ENCODE data around the gene RAPGEF3. TPM values are rescaled to one million over a fixed set of nuclear protein-coding genes. Genes with fewer than 3 reads are reported as not detected.
A peak's percentile ranks its signal among the peaks of the same experiment; 100 is the strongest.

RAPGEF3 gene
- total and polyA plus RNA-seq, 2 of the 8 experiments (the other 6 are each of a cell fraction or from before 2014, with no cell fraction given) = 5.0 to 9.4 TPM

- 59% methylated on average over 14 of the region's 14 CpGs; no CpG with 5 or more reads in 1 of the 2 experiments for WGBS, 2 experiments (ENCODE audit: extremely low coverage in 1 of 2, insufficient coverage in 1 of 2, insufficient read length in 1 of 2, insufficient replicate concordance in 2 of 2, low coverage in 1 of 2, low lambda C conversion rate in 2 of 2, missing lambda C conversion rate in 1 of 2)
Measured at GRCh38 chr12:47773858-47774580, 15.3 kb upstream of the RAPGEF3 start.

More at GRCh38 chr12:47773858-47774580, 15.3 kb upstream of the RAPGEF3 start:
- no peak overlapping the region for H2BK20ac ChIP-seq (ENCODE audit: low read length)
- H3K4me1 ChIP-seq (replicated peaks in 1 of 4; ENCODE audit: control insufficient read depth in 3 of 4, insufficient read depth in 4 of 4, low read length in 3 of 4) = peaks cover 2 to 19% (median 14%) of the 10 kb centered on the region in 4 experiments
- H3K23me2 ChIP-seq (ENCODE audit: low read depth, low read length) = peaks cover 2% of the 10 kb centered on the region; the same call in 1 of the 2 replicates
- no peak overlapping the region for H2AK5ac ChIP-seq (ENCODE audit: low read depth, low read length)
- H2BK120ac ChIP-seq (replicated peaks; ENCODE audit: low read depth, low read length) = no peak overlapping the region
- TF ChIP-seq BACH1 (IDR thresholded peaks at IDR 0.05; ENCODE audit: low read length) (no peak), KDM4A (IDR thresholded peaks at IDR 0.05; ENCODE audit: low read depth, low read length, severe bottlenecking) (no peak)
- peak overlapping the region; percentile 55 to 91 (median 56) for H3K4me3 ChIP-seq (ENCODE audit: extremely low read depth in 1 of 4, insufficient read depth in 2 of 4, low read depth in 3 of 4, low read length in 4 of 4)
- CTCF ChIA-PET (ENCODE audit: partially characterized antibody) = interaction anchor here (10.1 to 58.8 kb wide), 3 partner anchors 6 to 65 kb away, joined by 161 to 2442 read pairs (median 2001); partner anchors contain the start of genes ENDOU, RAPGEF3 and RPAP3
- H2AFZ ChIP-seq (ENCODE audit: low read length) = no peak overlapping the region
- no peak overlapping the region; the same call in 1 of the 2 replicates for H3K18ac ChIP-seq (ENCODE audit: extremely low read depth, low read length)
- no peak overlapping the region for H4K8ac ChIP-seq (ENCODE audit: extremely low read depth, insufficient read depth, low read length)
- DNase-seq (ENCODE audit: low read depth in 1 of 2, low spot score in 2 of 2) (no peak), FAIRE-seq (no peak)
- H3K36me3 ChIP-seq (ENCODE audit: control insufficient read depth in 2 of 4, insufficient read depth in 4 of 4, low read length in 3 of 4) = no peaks in the 10 kb centered on the region
- no peak overlapping the region for H3K14ac ChIP-seq (ENCODE audit: insufficient read length)
- no peak overlapping the region for H4K91ac ChIP-seq (replicated peaks; ENCODE audit: insufficient read length, low read length)
- POLR2A ChIA-PET (ENCODE audit: partially characterized antibody) = interaction anchor here (1.6 to 10.5 kb wide), 5 partner anchors 17 to 57 kb away, joined by 3 to 79 read pairs (median 7); partner anchors contain the start of gene RAPGEF3
- H3K9me3 ChIP-seq (ENCODE audit: insufficient read depth in 2 of 2, low read depth in 1 of 2, low read length in 1 of 2) = no peaks in the 10 kb centered on the region
- no peaks in the 10 kb centered on the region for H3K79me2 ChIP-seq (ENCODE audit: control insufficient read depth in 1 of 2, insufficient read depth in 2 of 2, low read length in 2 of 2)
- H4K20me1 ChIP-seq (replicated peaks in 1 of 2; ENCODE audit: control insufficient read depth in 1 of 2, insufficient read depth in 2 of 2, low read length in 2 of 2) = peaks cover 0 to 3% of the 10 kb centered on the region in 2 experiments
- H3K23ac ChIP-seq (ENCODE audit: insufficient read length) = no peak overlapping the region
- peak overlapping the region; percentile 29; the same call in 1 of the 2 replicates for H2BK15ac ChIP-seq (ENCODE audit: low read length)
- H3K56ac ChIP-seq (replicated peaks; ENCODE audit: insufficient read length, low read depth, low read length) = no peak overlapping the region
- H3K4ac ChIP-seq (replicated peaks; ENCODE audit: insufficient read length, low read depth, low read length) = no peak overlapping the region
- no peak overlapping the region for H3K27ac ChIP-seq (ENCODE audit: low read depth, low read length)
- H3K9ac ChIP-seq (replicated peaks in 1 of 4; ENCODE audit: extremely low read depth in 1 of 4, low read depth in 3 of 4, low read length in 3 of 4) = no peak overlapping the region
- no peak overlapping the region for H2BK12ac ChIP-seq (ENCODE audit: low read depth, low read length)
- H4K5ac ChIP-seq (ENCODE audit: insufficient read length, low read depth, low read length) = no peak overlapping the region
- no peak overlapping the region; the same call in 1 of the 2 replicates for H2BK5ac ChIP-seq (ENCODE audit: low read depth, low read length)
- no peaks in the 10 kb centered on the region for H3K79me1 ChIP-seq (ENCODE audit: low read depth, low read length)
- H3K4me2 ChIP-seq (ENCODE audit: insufficient read depth in 1 of 2, low read depth in 2 of 2, low read length in 2 of 2) = peak overlapping the region; percentile 61 to 97
- peaks cover 0 to 17% (median 8%) of the 10 kb centered on the region in 4 experiments; a peak in 4 of 7 replicates for H3K27me3 ChIP-seq (replicated peaks in 1 of 4; ENCODE audit: control insufficient read depth in 3 of 4, extremely low read depth in 1 of 4, insufficient read depth in 3 of 4, low read length in 3 of 4)

Data from H1 (cell line).